ENCODE measurements around the gene TCAIM. TPM values are rescaled to one million over a fixed set of nuclear protein-coding genes. Genes with fewer than 3 reads are reported as not detected.

TCAIM gene
- total and polyA plus RNA-seq, 9 of the 15 experiments (the other 6 are each of a cell fraction or from before 2014, with no cell fraction given), result 19.7 to 53.3 (median 36.9) TPM

- ChIA-PET POLR2A (interaction anchor here (0.8 kb wide), 1 partner anchor 217 kb away, joined by 3 read pairs; no protein-coding TSS in a partner anchor), CTCF (ENCODE audit: low intra/inter-chr PET ratio) (no interaction called here)
- Histone ChIP-seq H3K36me3 (ENCODE audit: control insufficient read depth, insufficient read depth, low read length) (peaks cover 5% of the 10 kb centered on the region; the same call in 2 of the 3 replicates), H3K27me3 (ENCODE audit: control insufficient read depth in 2 of 2, insufficient read depth in 2 of 2, low read length in 2 of 2) (no peaks in the 10 kb centered on the region), H2AFZ (ENCODE audit: low read depth, low read length) (no peak overlapping the region), H3K9ac (ENCODE audit: insufficient read depth in 1 of 2, low read depth in 2 of 2, low read length in 2 of 2) (no peak overlapping the region), H3K4me3 (no peak overlapping the region), H3K4me2 (ENCODE audit: insufficient read depth, low read length) (no peak overlapping the region), H3K27ac (ENCODE audit: extremely low read depth, low read depth, low read length) (no peak overlapping the region), H3K9me1 (ENCODE audit: control insufficient read depth, insufficient read depth, low read length) (no peaks in the 10 kb centered on the region), H3K4me1 (replicated peaks in 1 of 2; ENCODE audit: control insufficient read depth in 2 of 2, insufficient read depth in 2 of 2, low read length in 2 of 2) (peaks cover 0 to 29% of the 10 kb centered on the region in 2 experiments; a peak in 4 of 5 replicates), H3K79me2 (ENCODE audit: control insufficient read depth, insufficient read depth, low read length) (peaks cover 8% of the 10 kb centered on the region; the same call in 1 of the 3 replicates), H4K20me1 (replicated peaks; ENCODE audit: control insufficient read depth, insufficient read depth, low read length) (0 out of 2 replicates have a peak, but pooled peaks cover 6% of the 10 kb centered on the region), H3K9me3 (replicated peaks; ENCODE audit: control insufficient read depth, insufficient read depth, low read depth, low read length) (no peaks in the 10 kb centered on the region)
- FAIRE-seq, result no peak
- 96% methylated on average over 1 of the region's 1 CpG for WGBS (ENCODE audit: insufficient coverage, low coverage, missing lambda C conversion rate)
- in situ Hi-C loops (cut with MboI), result no loop called here
- BruUV-seq (replicated peaks), result no TSS peak
- intact Hi-C loops (cut with micrococcal nuclease), result no loop called here
- no peak for DNase-seq (ENCODE audit: extremely low read depth in 1 of 4, low spot score in 3 of 4)
- TF ChIP-seq BCOR (IDR thresholded peaks at IDR 0.05), result no peak
- TF ChIP-seq KAT7 (CRISPR knock-in tag; IDR thresholded peaks at IDR 0.05; ENCODE audit: borderline replicate concordance), result no peak
- TF ChIP-seq GMEB1 (CRISPR knock-in tag; IDR thresholded peaks at IDR 0.05), result no peak
- no peak for TF ChIP-seq ZNF449 (CRISPR knock-in tag; IDR thresholded peaks at IDR 0.05)
- TF ChIP-seq, protein P1, sequence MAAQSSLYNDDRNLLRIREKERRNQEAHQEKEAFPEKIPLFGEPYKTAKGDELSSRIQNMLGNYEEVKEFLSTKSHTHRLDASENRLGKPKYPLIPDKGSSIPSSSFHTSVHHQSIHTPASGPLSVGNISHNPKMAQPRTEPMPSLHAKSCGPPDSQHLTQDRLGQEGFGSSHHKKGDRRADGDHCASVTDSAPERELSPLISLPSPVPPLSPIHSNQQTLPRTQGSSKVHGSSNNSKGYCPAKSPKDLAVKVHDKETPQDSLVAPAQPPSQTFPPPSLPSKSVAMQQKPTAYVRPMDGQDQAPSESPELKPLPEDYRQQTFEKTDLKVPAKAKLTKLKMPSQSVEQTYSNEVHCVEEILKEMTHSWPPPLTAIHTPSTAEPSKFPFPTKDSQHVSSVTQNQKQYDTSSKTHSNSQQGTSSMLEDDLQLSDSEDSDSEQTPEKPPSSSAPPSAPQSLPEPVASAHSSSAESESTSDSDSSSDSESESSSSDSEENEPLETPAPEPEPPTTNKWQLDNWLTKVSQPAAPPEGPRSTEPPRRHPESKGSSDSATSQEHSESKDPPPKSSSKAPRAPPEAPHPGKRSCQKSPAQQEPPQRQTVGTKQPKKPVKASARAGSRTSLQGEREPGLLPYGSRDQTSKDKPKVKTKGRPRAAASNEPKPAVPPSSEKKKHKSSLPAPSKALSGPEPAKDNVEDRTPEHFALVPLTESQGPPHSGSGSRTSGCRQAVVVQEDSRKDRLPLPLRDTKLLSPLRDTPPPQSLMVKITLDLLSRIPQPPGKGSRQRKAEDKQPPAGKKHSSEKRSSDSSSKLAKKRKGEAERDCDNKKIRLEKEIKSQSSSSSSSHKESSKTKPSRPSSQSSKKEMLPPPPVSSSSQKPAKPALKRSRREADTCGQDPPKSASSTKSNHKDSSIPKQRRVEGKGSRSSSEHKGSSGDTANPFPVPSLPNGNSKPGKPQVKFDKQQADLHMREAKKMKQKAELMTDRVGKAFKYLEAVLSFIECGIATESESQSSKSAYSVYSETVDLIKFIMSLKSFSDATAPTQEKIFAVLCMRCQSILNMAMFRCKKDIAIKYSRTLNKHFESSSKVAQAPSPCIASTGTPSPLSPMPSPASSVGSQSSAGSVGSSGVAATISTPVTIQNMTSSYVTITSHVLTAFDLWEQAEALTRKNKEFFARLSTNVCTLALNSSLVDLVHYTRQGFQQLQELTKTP (IDR thresholded peaks at IDR 0.05; ENCODE audit: low read depth in 1 of 2, partially characterized antibody in 2 of 2), result peak in 1 of 2 experiments; percentile 98
- no peak for TF ChIP-seq ZNF830 (CRISPR knock-in tag; IDR thresholded peaks at IDR 0.05)
- no peak for TF ChIP-seq BRF1 (IDR thresholded peaks at IDR 0.05; ENCODE audit: borderline replicate concordance, extremely low read depth, insufficient read length)
- no peak for TF ChIP-seq ZNF347 (CRISPR knock-in tag; IDR thresholded peaks at IDR 0.05; ENCODE audit: low read depth)
- TF ChIP-seq SMARCC2 (IDR thresholded peaks at IDR 0.05; ENCODE audit: low read depth), result no peak
- TF ChIP-seq FOXP1 (CRISPR knock-in tag; IDR thresholded peaks at IDR 0.05), result no peak
- no peak for TF ChIP-seq ZNF224 (CRISPR knock-in tag; IDR thresholded peaks at IDR 0.05)
- TF ChIP-seq TRIM24 (IDR thresholded peaks at IDR 0.05), result 0 out of 4 replicates have a peak, but pooled peaks have one; percentile 36 to 44
- ATAC-seq, result no peak
These were observed 14.9 kb downstream of the TCAIM start for GRCh38 chr3:44353355-44353924.

All from K562 (cell line).